Motor neuron (in vitro differentiated cells): ENCODE results near the gene TSPAN18. TPM values are rescaled to one million over a fixed set of nuclear protein-coding genes. Genes with fewer than 3 reads are reported as not detected.

Experiments
- ATAC-seq, 8 experiments: fragments of 200-7000 bp; cut with Tn5 transposase; replicated peaks in 6 of 8; 2 replicates each; pipeline ENCODE4 v1.8.0; 2021; ENCODE audit warnings: mild to moderate bottlenecking in 8 of 8, moderate library complexity in 8 of 8
- H3K27ac ChIP-seq, 2 donors: fragments of 250-450 bp; sonication (Bioruptor Pico); 2 replicates each; pipeline ENCODE4 v1.9.0; 2021; ENCODE audit warnings: antibody characterized with exemption in 2 of 2, mild to moderate bottlenecking in 2 of 2, moderate library complexity in 1 of 2
- H3K4me1 ChIP-seq, 2 donors: fragments of 250-450 bp; sonication (Bioruptor Pico); replicated peaks in 1 of 2; 2 replicates each; pipeline ENCODE4 v1.6.1; 2021; ENCODE audit warnings: antibody characterized with exemption in 2 of 2, mild to moderate bottlenecking in 2 of 2, moderate library complexity in 1 of 2
- H3K4me3 ChIP-seq, 5 donors: fragments of 250-450 bp; sonication (Bioruptor Pico); 2 replicates each; pipeline ENCODE4 v1.9.0; 2021; ENCODE audit warnings: antibody characterized with exemption in 5 of 5, mild to moderate bottlenecking in 5 of 5, moderate library complexity in 4 of 5
- WGBS, 10 experiments: fragments of 450-650 bp; shearing (Covaris generic); methylation state at CpG; one replicate each; pipeline ENCODE4 v1.0.0; 2022; 5-methylcytosine and 5-hydroxymethylcytosine counted together
- in situ Hi-C, 9 experiments: fragments of 400-800 bp; cut with MboI; loops; one replicate each; pipeline ENCODE4 v1.15.0; 2021; ENCODE audit warnings: low sequenced_read_pairs in 9 of 9, low pct_unique_long_range_greater_than_20kb in 2 of 9; ENCODE audit not compliant: unreplicated experiment in 9 of 9
- total RNA-seq, 8 experiments: library from RNA; unstranded; fragments of 300-600 nt; gene quantifications; 2 replicates each; pipeline versions ENCODE4 v1.2.3 to v1.2.4, GENCODE V29; 2022

TSPAN18 gene
- total RNA-seq, 8 experiments from 2014 or later: 17.4 to 128 (median 30.2) TPM

DNA sequence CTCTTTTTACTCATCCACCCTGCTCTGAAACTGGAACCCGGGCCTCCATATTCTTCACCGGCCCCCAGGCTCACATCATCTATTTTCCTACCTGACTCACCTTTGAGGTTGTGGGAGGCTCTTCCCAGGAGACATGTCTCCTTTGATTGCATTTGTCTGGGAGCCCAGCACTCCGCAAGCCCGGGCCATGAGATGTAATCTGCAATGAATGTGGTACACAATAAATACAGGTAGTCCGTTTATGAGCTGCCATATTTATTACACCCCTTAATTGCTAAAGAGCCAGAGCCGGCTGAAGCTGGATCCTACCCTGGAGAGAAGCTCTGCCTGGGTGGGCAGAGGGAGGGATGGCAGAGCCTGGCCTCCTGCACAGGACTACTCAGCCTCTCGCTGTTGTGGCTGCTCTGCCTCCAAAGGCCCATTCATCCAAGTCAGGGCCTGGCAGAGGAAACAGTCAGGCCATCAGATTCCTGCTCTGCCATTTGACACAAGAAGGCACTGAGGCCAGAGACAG is 174.4 kb downstream of the TSPAN18 start:
- in situ Hi-C loops: loop anchor here in 5 of 9 experiments (10.0 to 25.0 kb wide), 5 partner anchors 164 to 289 kb away; partner anchors contain the start of gene TSPAN18 (in 2 of the 5)
- H3K4me1 ChIP-seq: peaks cover 15 to 19% of the 10 kb centered on the region in 2 donors
- peak overlapping the region; percentile 9 to 61 for H3K27ac ChIP-seq
- 67 to 100% (median 85%) methylated on average over 1 to 5 of the region's 7 CpGs; no CpG with 5 or more reads in 4 of the 10 experiments for WGBS, 10 experiments
- ATAC-seq: peak in 5 of 8 experiments; percentile 51 to 82 (median 53)
- H3K4me3 ChIP-seq: no peak overlapping the region

DNA sequence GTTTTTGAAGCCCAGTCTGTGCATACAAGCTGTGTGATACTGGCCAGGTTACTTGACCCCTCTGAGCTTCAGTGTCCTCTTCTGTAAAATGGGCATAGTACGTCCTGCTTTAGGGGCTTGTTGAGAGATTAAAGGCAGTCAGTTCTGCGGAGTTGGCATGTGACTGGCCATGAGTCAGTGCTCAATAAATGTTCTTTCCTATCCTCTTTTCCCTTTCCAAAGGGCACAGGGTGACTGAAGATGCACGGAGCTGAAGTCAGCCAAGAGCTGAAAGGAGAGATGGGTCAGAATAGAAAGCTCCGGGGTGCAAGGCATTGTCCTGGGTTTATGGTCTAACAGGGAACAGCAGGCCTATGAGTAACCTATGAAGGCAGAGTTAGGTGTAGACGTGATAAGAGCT is 175.0 kb downstream of the TSPAN18 start:
- Histone ChIP-seq H3K4me1 (peaks cover 15 to 19% of the 10 kb centered on the region in 2 donors), H3K27ac (no peak overlapping the region), H3K4me3 (no peak overlapping the region)
- in situ Hi-C loops: loop anchor here in 5 of 9 experiments (10.0 to 25.0 kb wide), 5 partner anchors 164 to 289 kb away; partner anchors contain the start of gene TSPAN18 (in 2 of the 5)
- 0 to 100% (median 85%) methylated on average over 1 to 4 of the region's 5 CpGs; no CpG with 5 or more reads in 5 of the 10 experiments for WGBS, 10 experiments
- ATAC-seq: no peak

DNA sequence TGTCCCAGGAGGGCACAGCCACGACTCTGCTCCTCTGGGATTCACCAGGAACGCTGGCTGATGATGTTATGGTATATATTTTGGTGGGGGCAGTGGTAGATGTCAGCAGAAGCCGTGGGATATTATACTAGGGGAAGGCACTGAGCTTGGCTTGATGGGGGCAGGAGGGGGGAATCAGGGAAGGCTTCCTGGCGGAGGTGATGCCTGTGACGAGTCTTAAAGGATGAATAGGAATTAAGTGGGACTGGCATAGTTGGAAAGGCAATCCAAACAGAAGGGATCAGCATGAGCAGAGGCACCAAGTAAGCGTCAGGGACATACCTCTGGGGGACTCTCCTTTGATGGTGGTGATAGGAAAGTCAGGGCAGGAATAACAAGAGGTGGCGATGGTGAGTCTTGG is 176.3 kb downstream of the TSPAN18 start:
- Histone ChIP-seq H3K4me3 (no peak overlapping the region), H3K27ac (no peak overlapping the region), H3K4me1 (peaks cover 15 to 19% of the 10 kb centered on the region in 2 donors)
- ATAC-seq: no peak
- in situ Hi-C loops: loop anchor here in 5 of 9 experiments (10.0 to 25.0 kb wide), 5 partner anchors 166 to 291 kb away; partner anchors contain the start of gene TSPAN18 (in 2 of the 5)
- 60 to 100% (median 100%) methylated on average over 1 to 2 of the region's 7 CpGs; no CpG with 5 or more reads in 3 of the 10 experiments for WGBS, 10 experiments

DNA sequence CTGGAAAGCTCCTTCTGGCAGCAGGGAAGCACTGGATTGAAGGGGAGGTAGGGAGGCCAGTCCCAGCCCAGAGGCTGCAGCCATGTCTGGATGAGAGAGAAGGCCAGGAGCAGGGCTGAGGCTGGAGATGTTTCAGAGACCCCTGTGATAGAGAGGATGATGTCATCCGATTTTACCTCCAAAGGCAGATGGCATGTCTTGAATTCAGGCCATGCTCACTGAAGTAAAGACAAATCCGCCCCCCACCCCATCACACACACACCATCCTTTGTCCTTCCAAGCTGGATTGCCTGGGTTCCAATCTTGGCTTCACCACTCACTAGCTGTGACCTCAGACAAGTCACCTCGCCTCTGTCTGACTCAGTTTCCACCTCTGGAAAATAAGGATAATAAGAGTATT is 176.8 kb downstream of the TSPAN18 start:
- no peak overlapping the region for H3K4me3 ChIP-seq
- H3K27ac ChIP-seq: no peak overlapping the region
- peaks cover 15 to 19% of the 10 kb centered on the region in 2 donors for H3K4me1 ChIP-seq
- 71 to 100% (median 83%) methylated on average over 1 to 2 of the region's 3 CpGs; no CpG with 5 or more reads in 6 of the 10 experiments for whole genome bisulfite sequencing, 10 experiments
- in situ Hi-C loops: loop anchor here in 5 of 9 experiments (10.0 to 25.0 kb wide), 5 partner anchors 166 to 291 kb away; partner anchors contain the start of gene TSPAN18 (in 2 of the 5)
- no peak for ATAC-seq

DNA sequence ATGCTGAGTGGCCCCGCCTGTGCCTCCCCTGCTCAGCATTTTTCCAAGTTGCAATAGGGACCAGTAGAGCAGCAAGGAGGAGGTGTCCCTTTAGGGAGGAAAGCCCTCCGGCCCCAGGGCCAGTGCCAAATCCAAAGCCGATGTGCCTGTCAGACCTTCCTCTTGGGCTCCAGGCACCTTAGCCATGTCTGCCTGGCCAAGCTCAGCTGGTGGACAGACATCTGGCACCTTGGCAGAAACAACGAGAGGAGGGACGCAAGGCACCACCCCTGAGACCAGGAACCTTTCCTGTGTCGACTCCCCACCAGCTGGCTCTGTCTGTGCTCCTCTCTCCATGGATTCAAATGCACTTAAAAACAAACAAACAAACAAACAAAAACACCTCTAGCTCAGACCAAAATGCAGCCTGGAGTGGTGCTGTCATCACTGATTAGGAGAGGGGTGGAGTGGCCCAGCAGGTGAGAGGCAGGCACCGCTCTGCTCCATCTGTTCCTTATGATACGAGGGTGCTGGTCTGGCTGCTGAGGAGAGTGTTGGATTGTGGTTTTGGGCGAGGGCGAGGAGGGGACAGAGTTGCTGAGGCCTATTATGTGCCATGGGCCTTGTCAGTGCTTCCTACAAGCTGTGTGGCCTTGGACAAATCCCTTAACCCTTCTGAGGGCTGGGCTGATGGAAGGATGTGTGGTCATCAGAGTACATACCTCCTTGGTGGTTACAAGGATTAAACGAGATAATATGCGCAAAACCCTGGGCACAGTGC is 177.7 kb downstream of the TSPAN18 start:
- Histone ChIP-seq H3K27ac (no peak overlapping the region), H3K4me1 (peaks cover 15 to 19% of the 10 kb centered on the region in 2 donors), H3K4me3 (no peak overlapping the region)
- in situ Hi-C loops: loop anchor here in 5 of 9 experiments (10.0 to 25.0 kb wide), 5 partner anchors 167 to 292 kb away; partner anchors contain the start of gene TSPAN18 (in 2 of the 5)
- ATAC-seq: peak in 3 of 8 experiments; percentile 8 to 21 (median 20)
- WGBS, 10 experiments: 25 to 100% (median 81%) methylated on average over 1 to 7 of the region's 12 CpGs; no CpG with 5 or more reads in 3 of the 10 experiments

DNA sequence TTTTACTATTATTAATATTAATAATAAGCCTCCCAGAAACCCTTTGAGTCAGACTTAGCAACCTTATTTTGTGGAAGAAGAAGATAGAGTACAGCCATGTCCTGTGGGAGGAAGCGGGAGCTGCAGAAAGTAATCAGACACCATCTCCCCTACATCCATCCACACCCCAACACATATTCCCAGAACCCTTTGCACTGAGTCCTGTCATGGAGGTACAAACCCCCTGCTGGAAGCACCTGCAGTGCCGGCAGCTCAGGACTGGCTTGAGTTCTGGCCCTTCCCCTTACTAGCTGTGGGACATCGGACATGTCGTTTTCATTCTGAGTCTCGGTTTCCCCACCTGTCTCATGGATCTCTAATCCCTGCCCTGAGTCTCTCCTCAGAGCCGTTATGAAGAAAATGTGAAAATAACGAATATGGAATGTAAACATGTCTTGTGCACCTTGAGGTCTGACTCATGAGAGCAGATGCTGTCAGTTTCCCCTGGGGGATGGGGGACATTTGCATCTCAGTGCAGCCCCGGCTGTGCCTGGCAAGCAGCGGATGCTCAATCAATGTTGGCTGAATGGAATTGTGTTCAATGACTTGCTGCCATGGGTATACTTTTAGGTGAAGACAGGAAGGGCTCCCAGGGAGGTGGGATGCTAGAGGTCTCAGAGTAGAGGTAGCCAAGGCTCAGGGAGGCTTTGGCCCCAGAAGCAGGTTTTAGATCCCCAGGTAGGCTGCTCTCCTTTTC is 178.5 kb downstream of the TSPAN18 start:
- in situ Hi-C loops: loop anchor here in 5 of 9 experiments (10.0 to 25.0 kb wide), 5 partner anchors 168 to 293 kb away; partner anchors contain the start of gene TSPAN18 (in 2 of the 5)
- peak overlapping the region in 1 of 2 donors; percentile 55 for H3K27ac ChIP-seq
- H3K4me3 ChIP-seq: no peak overlapping the region
- H3K4me1 ChIP-seq: peaks cover 15 to 20% of the 10 kb centered on the region in 2 donors
- WGBS, 10 experiments: 0 to 100% (median 55%) methylated on average over 1 to 8 of the region's 9 CpGs; no CpG with 5 or more reads in 1 of the 10 experiments
- peak in 7 of 8 experiments; percentile 8 to 73 (median 33) for ATAC-seq

DNA sequence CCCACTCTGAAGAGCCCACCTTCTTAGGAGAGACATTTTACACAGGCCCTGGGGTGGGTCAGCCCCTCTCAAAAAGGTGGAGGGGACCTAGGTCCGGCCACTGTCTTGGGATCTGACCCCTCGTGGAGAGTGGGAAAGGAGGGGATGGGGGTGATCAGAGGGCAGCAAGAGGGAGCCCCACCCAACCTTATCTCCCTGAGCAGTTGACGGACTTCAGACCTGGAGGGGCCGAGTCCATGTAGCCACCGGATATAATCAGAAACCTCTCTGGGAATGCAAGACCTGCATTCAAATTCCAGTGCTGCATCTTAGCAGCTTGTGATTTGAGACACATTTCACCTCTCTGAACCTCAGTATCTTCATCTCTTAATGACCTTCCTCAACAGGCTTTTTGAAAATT is 179.9 kb downstream of the TSPAN18 start:
- 40 to 100% (median 67%) methylated on average over 1 to 4 of the region's 5 CpGs; no CpG with 5 or more reads in 5 of the 10 experiments for WGBS, 10 experiments
- Histone ChIP-seq H3K27ac (no peak overlapping the region), H3K4me1 (peaks cover 22 to 26% of the 10 kb centered on the region in 2 donors), H3K4me3 (no peak overlapping the region)
- in situ Hi-C loops: loop anchor here in 5 of 9 experiments (10.0 to 25.0 kb wide), 5 partner anchors 169 to 294 kb away; partner anchors contain the start of gene TSPAN18 (in 2 of the 5)
- no peak for ATAC-seq

DNA sequence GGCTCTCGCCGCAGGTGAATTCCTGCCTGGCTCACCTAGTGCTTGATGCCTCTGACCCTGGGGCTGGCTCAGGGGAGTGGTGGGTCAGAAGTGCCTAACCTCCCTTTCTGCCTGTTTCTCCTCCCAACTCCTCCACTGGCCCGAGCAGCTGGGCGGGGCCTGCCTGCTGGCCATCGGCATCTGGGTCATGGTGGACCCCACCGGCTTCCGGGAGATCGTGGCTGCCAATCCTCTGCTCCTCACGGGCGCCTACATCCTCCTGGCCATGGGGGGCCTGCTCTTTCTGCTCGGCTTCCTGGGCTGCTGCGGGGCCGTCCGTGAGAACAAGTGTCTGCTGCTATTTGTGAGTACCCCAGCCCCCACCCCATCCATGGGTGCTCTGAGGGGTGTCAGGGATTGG is 182.8 kb downstream of the TSPAN18 start:
- Histone ChIP-seq H3K4me3 (no peak overlapping the region), H3K27ac (no peak overlapping the region), H3K4me1 (peaks cover 30 to 32% of the 10 kb centered on the region in 2 donors)
- 40 to 91% (median 66%) methylated on average over 1 to 11 of the region's 14 CpGs; no CpG with 5 or more reads in 6 of the 10 experiments for WGBS, 10 experiments
- ATAC-seq: no peak
- in situ Hi-C loops: loop anchor here in 5 of 9 experiments (10.0 to 25.0 kb wide), 5 partner anchors 172 to 297 kb away; partner anchors contain the start of gene TSPAN18 (in 2 of the 5)

DNA sequence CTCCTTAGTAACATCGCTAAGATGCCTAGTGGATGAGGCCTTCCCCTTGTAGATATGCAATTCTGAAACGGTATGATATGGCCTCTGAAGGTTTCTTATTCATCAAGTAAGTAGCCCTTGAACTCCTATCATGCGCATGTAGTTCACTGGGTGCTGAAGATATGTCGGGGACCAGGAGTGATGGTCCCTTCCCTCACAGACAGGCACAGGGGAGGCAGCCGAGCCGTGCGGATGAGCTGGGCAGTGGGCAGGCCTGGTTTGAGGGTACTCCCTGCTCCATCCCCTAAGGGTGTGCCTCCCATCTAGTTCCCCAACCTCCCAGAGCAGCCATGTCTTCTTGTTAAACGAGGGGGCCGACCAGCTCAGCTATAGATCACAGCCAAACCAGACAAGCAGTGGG is 183.8 kb downstream of the TSPAN18 start:
- ATAC-seq: no peak
- WGBS, 10 experiments: 66 to 100% (median 82%) methylated on average over 1 to 5 of the region's 9 CpGs; no CpG with 5 or more reads in 3 of the 10 experiments
- H3K4me1 ChIP-seq: peaks cover 30 to 31% of the 10 kb centered on the region in 2 donors
- H3K4me3 ChIP-seq: no peak overlapping the region
- in situ Hi-C loops: loop anchor here (10.0 to 25.0 kb wide), 5 partner anchors 173 to 298 kb away; partner anchors contain the start of gene TSPAN18 (in 1 of the 9)
- no peak overlapping the region for H3K27ac ChIP-seq

DNA sequence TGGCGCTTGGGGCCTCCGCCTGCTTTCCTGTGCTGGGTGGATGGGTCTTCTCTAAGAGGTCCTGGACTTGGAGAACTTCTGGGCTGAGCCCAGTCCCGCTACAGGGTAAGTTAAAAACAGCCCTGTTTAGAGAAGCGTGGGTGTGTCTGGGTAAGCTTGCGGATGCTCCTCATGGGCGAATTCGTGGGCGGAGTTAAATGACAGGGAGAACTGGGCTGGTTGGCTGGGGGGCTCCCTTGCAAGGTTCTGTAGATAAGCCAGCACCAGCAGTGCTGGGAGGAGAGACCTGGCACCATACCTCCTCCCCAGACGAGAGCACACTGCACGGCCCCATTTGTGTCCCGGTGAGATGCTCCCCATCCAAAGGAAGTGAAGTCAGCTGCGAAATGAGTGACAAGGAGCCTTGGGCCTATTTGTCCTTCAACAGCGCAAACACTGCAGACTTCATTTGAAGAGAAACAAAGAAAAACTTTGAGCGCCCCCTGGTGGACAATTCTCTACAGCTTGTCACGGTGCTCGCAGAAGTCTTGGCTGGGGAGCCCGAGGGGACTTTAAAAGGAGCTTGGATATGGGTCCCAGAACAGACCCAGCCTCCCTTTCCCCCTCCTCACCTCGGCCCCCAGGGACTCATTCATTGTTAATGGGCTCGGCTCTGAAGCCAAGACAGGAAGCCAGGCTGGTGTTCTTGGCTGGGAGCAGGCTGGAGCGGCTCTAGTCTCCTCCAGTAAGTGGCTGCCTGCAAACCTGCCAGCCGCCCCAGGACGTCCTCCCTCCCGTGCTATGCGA is 184.5 kb downstream of the TSPAN18 start:
- H3K4me3 ChIP-seq: no peak overlapping the region
- peak overlapping the region; percentile 13 to 54 for H3K27ac ChIP-seq
- peak; percentile 78 to 88 (median 84) for ATAC-seq
- H3K4me1 ChIP-seq: peaks cover 26 to 29% of the 10 kb centered on the region in 2 donors
- WGBS, 10 experiments: 0 to 60% (median 10%) methylated on average over 2 to 12 of the region's 24 CpGs; no CpG with 5 or more reads in 3 of the 10 experiments
- in situ Hi-C loops: loop anchor here (10.0 to 25.0 kb wide), 5 partner anchors 174 to 299 kb away; partner anchors contain the start of gene TSPAN18 (in 1 of the 9)

DNA sequence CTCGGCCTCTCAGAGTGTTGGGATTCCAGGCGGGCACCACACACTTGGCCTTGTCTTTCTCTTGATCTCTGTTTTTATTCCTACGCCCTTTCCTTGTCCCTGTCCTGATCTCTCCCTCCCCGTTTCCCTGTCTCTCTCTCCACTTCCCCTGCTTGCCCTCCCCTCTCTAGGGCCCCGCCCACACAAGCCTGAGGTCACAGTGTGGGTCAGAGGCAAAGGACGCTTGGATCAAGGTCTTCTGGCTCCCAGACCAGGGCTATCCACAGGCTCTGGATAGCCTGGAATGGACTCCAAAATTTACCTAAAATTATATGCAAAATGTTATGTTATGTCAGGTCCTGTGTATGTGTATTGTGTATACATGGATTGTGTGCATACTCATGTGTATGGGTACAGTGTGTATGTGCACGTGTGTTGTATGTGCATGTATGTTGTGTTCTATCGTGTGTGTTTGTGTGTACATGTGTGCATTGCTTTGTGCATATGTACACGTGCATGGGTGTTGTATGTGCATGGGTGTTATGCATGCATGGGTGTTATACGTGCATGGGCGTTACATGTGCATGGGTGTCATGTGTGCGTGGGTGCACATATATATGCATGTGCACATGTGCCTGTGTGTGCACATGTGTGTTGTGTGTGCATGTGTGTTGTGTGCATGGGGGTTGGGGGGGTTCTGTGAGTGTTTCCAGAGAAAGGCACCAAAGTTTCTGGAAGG is 185.7 kb downstream of the TSPAN18 start:
- H3K27ac ChIP-seq: no peak overlapping the region
- WGBS, 10 experiments: 53 to 100% (median 60%) methylated on average over 1 to 7 of the region's 12 CpGs; no CpG with 5 or more reads in 5 of the 10 experiments
- ATAC-seq: no peak
- in situ Hi-C loops: loop anchor here (10.0 to 25.0 kb wide), 5 partner anchors 175 to 300 kb away; partner anchors contain the start of gene TSPAN18 (in 1 of the 9)
- peaks cover 26 to 29% of the 10 kb centered on the region in 2 donors for H3K4me1 ChIP-seq
- H3K4me3 ChIP-seq: no peak overlapping the region
